LNCAP (cell line): ENCODE results near the gene TMF1.

Experiments used
- CTCF ChIP-seq: fragments of 450-650 bp; IDR thresholded peaks from 2 replicates; pipeline ENCODE4 v1.5.1; 2017; ENCODE audit warnings: mild to moderate bottlenecking

Gene TMF1

GRCh38 chr3:69084326-69085167 is 32.4 kb upstream of the TMF1 start, which contains the start of gene ARL6IP5:
TSS of gene ARL6IP5 (plus strand) at chr3:69084937. CDS start at chr3:69085048, 111 bp downstream.
- TF ChIP-seq CTCF, result no peak

DNA sequence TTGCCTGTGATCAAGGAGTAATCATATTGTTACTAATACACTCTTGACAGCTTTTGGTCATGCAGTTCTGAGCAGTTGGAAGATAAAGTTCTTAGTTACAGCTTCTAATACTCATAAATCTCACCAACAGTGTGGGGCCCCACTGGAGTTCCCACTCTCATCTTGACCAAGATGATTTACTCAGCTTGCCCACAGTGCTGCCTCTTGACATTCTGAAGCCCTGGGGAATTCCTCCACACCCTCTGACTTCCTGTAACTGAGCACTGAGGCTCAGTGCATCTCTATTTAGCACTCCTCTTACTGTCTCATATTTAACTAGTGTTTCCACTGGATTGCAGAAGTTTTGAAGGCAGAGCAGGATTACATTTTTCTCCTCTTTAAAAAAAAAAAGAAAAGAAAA is 30.7 kb upstream of the TMF1 start:
- no peak for TF ChIP-seq CTCF

DNA sequence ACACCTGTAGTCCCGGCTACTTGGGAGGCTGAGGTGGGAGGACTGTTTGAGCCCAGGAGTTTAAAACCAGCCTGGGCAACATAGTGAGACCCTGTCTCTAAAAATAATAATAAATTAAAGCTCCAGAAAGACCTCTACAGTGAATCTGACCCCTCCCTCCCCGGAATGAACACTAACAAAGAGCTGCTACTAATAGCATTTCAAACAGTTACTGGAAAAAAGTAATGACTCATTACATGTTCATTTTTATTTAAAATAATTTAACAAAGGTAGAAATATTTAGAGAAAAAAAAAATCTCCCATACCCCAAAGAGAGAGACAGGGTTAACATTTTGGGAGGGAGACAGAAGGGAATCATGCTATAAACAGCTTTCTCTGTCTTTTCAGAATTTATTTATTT is 30.2 kb upstream of the TMF1 start:
- TF ChIP-seq CTCF, result no peak

- no peak for TF ChIP-seq CTCF
Measured at GRCh38 chr3:69081583-69082262, 29.6 kb upstream of the TMF1 start.

GRCh38 chr3:69080233-69080920 is 28.2 kb upstream of the TMF1 start, which contains the start of gene UBA3:
TSS of gene UBA3 (minus strand) at chr3:69080365. CDS start at chr3:69080353, 12 bp downstream.
- no peak for TF ChIP-seq CTCF

- no peak for TF ChIP-seq CTCF
Measured at GRCh38 chr3:69079269-69080159, 27.4 kb upstream of the TMF1 start.

DNA sequence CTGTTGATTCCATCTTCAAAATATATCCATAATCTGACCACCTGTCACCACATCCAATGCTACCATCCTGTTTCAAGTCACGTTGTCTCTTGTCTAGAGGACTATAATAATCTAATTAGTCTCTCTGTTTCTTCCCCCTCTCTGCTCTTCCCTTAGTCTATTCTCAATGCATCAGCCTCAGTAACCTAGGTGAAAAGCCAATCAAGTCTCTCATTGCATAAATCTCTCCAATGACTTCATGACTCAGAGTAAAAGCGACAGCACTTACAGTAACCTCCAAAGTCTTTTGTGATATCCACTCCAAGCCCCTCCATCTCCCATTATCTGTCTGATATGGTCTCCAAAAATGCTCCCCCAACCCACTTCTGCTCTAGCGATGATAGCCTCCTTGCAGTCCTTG is 20.8 kb upstream of the TMF1 start:
- no peak for TF ChIP-seq CTCF
